Neural cell (in vitro differentiated cells): ENCODE data around the gene PELO.

Experiments
- EP300 ChIP-seq: fragments of 450-650 bp; conservative IDR thresholded peaks from 2 replicates; pipeline ENCODE4 v1.6.1; 2014; ENCODE audit warnings: antibody characterized with exemption, mild to moderate bottlenecking, moderate library complexity; ENCODE audit not compliant: poor library complexity, severe bottlenecking
- EZH2 ChIP-seq: fragments of 200-600, 300-800 bp; shearing (Covaris generic), sonication (generic); IDR thresholded peaks from 2 replicates; pipeline ENCODE4 v1.6.1; 2014; ENCODE audit warnings: antibody characterized with exemption, low read length, borderline replicate concordance, mild to moderate bottlenecking; ENCODE audit not compliant: insufficient read depth, poor library complexity, severe bottlenecking
- POLR2AphosphoS5 ChIP-seq: IDR thresholded peaks from 2 replicates; pipeline ENCODE4 v1.6.1; 2012
- RAD21 ChIP-seq: fragments of 450-650 bp; conservative IDR thresholded peaks from 2 replicates; pipeline ENCODE4 v1.6.1; 2014; ENCODE audit warnings: antibody characterized with exemption, mild to moderate bottlenecking, moderate library complexity
- SMC3 ChIP-seq: fragments of 450-650 bp; conservative IDR thresholded peaks from 2 replicates; pipeline ENCODE4 v1.6.1; 2014; ENCODE audit warnings: antibody characterized with exemption, mild to moderate bottlenecking, moderate library complexity; ENCODE audit not compliant: poor library complexity
- TAF1 ChIP-seq: IDR thresholded peaks from 2 replicates; pipeline ENCODE4 v1.6.1; 2012; ENCODE audit warnings: low read depth
- TF ChIP-seq, protein P1 (sequence below): fragments of 450-650 bp; IDR thresholded peaks from 2 replicates; pipeline ENCODE4 v1.5.1; 2014; ENCODE audit warnings: antibody characterized with exemption, mild to moderate bottlenecking, moderate library complexity; ENCODE audit not compliant: poor library complexity, severe bottlenecking
- TF ChIP-seq, protein P2 (sequence below): IDR thresholded peaks from 2 replicates; pipeline ENCODE4 v1.6.1; 2012; ENCODE audit warnings: borderline replicate concordance

DNA sequence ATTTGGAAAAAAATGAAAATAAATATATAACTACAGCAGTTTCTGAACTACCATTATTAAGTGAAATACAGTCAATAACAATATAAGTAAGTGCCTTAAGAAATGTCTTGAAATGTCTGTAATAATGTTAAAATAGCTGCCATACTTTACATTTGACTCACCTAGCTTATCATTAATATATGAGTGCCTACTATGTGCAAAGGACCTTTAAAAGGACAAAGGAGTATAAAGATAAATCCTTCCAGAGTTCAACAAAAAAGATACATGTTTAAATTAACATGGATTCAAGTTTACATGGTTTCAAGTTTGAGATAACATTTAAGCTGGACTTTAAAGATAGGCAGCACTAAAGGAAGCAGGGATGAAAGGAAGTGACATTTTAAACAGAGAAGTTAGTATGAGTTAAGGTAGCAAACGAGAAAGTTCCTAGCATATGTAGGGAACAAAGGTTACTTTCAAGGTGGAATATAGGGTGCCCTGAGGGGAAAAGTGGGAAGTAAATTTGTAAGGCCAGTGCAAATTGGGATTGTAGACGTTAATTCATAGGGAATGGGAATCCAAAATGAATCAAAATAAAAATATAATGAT is 8.9 kb downstream of the PELO start:
- TF ChIP-seq, protein P1, sequence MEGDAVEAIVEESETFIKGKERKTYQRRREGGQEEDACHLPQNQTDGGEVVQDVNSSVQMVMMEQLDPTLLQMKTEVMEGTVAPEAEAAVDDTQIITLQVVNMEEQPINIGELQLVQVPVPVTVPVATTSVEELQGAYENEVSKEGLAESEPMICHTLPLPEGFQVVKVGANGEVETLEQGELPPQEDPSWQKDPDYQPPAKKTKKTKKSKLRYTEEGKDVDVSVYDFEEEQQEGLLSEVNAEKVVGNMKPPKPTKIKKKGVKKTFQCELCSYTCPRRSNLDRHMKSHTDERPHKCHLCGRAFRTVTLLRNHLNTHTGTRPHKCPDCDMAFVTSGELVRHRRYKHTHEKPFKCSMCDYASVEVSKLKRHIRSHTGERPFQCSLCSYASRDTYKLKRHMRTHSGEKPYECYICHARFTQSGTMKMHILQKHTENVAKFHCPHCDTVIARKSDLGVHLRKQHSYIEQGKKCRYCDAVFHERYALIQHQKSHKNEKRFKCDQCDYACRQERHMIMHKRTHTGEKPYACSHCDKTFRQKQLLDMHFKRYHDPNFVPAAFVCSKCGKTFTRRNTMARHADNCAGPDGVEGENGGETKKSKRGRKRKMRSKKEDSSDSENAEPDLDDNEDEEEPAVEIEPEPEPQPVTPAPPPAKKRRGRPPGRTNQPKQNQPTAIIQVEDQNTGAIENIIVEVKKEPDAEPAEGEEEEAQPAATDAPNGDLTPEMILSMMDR, result no peak
- TF ChIP-seq RAD21 (no peak), POLR2AphosphoS5 (no peak), EP300 (no peak), EZH2 (no peak), TAF1 (no peak), SMC3 (no peak)
- TF ChIP-seq, protein P2, sequence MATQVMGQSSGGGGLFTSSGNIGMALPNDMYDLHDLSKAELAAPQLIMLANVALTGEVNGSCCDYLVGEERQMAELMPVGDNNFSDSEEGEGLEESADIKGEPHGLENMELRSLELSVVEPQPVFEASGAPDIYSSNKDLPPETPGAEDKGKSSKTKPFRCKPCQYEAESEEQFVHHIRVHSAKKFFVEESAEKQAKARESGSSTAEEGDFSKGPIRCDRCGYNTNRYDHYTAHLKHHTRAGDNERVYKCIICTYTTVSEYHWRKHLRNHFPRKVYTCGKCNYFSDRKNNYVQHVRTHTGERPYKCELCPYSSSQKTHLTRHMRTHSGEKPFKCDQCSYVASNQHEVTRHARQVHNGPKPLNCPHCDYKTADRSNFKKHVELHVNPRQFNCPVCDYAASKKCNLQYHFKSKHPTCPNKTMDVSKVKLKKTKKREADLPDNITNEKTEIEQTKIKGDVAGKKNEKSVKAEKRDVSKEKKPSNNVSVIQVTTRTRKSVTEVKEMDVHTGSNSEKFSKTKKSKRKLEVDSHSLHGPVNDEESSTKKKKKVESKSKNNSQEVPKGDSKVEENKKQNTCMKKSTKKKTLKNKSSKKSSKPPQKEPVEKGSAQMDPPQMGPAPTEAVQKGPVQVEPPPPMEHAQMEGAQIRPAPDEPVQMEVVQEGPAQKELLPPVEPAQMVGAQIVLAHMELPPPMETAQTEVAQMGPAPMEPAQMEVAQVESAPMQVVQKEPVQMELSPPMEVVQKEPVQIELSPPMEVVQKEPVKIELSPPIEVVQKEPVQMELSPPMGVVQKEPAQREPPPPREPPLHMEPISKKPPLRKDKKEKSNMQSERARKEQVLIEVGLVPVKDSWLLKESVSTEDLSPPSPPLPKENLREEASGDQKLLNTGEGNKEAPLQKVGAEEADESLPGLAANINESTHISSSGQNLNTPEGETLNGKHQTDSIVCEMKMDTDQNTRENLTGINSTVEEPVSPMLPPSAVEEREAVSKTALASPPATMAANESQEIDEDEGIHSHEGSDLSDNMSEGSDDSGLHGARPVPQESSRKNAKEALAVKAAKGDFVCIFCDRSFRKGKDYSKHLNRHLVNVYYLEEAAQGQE, result no peak
